Measurements from ENCODE around the gene FAM216A.
"Not testable (repeated sequence)": the region's sequence is repeated elsewhere in the genome, so short reads cannot be mapped to it uniquely, and the experiment has no call there.

The FAM216A gene

DNA sequence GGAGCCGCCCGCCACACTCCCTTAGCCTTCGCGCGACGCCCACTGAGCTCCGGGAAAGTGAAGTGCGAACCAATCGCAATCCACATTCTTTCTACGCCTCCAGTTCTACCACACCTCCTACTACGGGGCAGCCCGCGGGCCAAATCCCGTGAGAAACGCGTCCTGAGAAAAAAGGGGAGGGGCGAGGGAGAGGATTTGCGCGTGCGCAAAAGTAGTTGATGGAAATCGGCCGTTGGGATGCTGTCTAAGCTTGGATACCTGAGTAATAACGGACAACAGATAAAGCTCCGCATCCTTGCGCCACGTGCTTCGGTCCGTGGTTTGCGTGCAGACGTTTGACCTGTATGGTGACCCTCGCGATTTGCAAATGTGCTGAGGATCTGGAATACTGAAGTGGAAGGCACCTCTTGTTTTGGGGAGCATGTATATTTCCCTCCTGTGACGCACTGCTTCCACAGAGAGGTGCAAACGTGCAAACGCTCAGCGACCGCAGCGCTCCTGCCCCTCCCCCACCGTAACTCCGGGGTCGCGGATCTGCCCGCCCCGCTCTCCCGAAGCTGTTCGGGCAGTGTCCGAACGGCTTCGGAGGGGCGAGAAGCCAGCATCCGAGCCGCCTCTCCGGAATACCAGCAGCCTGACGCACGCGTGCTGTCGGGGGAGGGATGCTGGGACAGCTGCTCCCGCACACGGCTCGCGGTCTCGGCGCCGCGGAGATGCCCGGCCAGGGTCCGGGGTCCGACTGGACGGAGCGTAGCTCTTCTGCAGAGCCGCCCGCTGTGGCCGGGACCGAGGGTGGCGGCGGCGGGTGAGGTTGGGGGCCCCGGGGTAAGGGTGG, at the start of gene FAM216A, which contains the start of gene GPN3:
Gene FAM216A, plus strand, starts transcription at position 632 of the 835 bp plus-strand sequence. Its CDS starts 31 bp downstream, at position 663.
Gene GPN3, minus strand, starts transcription at position 44 of the 835 bp plus-strand sequence. CDS start 54 bp downstream, outside the sequence.
- peak; percentile 83 for FAIRE-seq

DNA sequence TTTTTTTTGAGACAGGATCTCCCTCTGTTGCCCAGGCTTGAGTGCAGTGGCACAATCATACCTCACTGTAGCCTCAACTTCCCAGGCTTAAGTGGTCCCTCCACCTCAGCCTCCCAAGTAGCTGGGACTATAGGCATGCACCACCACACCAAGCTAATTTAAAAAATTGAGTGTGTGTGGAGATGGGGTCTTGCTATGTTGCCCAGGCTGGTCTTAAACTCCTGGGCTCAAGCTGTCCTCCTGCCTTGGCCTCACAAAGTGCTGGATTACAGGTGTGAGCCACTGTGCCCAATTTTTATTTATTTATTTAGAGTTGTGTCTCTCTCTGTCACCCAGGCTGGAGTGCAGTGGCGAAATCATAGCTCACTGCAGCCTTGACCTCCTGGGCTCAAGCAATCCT, 48.0 kb upstream of the FAM216A start:
- not testable (repeated sequence) for FAIRE-seq

DNA sequence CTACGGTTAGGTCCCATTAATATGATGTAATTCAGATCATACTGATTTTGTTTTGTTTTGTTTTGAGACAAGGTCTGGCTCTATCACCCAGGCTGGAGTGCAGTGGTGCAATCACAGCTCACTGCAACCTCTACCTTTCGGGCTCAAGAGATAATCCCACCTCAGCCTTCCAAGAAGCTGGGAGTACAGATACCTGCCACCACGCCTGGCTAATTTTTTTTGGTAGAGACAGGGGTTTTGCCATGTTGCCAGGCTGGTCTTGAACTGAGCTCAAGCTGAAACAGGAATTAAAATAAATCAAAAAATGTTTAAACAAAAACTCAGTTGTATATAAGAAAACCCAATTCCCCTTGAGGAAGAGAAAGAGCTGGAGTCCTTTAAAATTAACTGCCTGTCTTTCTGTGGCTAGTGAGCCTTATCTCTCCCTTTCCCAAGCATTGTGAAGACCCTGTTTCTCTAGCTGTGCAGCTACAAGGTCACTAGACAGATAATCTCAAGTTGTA, 47.4 kb upstream of the FAM216A start:
- FAIRE-seq, result no peak

GRCh38 chr12:110421701-110422100, 46.9 kb upstream of the FAM216A start:
- FAIRE-seq, result no peak

DNA sequence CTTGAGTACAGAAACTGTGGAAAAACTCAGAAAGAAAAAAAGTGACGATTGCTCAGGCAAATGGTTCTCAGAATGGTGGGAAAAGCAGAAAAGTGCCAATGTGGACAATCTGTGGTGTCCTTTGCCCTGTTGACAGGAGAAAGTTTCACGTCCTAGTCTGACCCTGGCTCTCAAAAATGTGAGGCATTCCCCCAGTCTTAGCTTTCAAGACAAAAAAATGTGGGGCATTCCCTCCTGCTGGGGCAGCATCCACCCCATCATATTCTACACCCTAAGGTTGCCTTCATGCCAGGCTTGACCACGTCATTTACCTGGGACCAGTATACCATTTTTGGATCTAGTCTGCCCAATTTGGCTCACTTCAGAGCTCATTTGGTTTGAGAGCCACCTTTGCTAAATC, 44.4 kb upstream of the FAM216A start:
- no peak for FAIRE-seq

DNA sequence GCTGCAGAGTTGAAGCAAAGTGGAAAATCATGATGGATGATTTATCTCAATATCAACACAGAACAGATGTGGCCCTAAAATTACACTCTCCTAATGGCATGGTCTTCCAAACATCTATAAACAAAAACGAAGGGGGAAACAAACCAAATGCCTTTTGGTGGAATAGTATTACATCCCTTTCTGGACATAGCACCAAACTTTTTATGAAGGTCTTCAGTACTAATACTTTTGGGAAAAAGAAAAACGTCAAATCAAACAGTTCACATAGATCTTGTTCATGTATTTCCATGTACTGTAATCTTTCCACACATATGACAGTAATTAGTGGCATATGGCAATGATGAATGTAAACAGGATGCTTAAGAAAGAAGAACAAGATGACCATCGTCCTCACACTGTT, 42.2 kb upstream of the FAM216A start:
- no peak for FAIRE-seq

DNA sequence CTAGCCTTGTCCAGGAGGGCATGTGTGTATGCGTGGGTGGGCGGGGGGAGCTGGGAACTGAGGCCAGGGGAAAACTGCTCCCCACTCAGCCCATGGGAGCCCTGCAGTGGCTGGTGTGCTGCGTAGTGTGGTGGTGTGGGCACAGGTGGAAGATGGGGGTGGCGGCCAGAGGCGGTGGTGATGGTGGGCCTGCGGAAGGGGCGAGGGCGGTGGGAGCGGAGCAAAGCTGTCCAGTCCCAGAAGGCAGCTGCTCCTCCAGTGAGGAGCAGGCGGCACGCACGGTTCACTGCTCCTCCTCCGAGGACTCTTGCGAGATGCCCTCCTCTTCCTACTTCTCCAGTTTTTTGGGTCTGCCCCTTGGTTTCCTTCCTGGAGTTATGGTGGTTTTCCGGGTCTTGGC, 39.0 kb upstream of the FAM216A start:
- not testable (repeated sequence) for FAIRE-seq

DNA sequence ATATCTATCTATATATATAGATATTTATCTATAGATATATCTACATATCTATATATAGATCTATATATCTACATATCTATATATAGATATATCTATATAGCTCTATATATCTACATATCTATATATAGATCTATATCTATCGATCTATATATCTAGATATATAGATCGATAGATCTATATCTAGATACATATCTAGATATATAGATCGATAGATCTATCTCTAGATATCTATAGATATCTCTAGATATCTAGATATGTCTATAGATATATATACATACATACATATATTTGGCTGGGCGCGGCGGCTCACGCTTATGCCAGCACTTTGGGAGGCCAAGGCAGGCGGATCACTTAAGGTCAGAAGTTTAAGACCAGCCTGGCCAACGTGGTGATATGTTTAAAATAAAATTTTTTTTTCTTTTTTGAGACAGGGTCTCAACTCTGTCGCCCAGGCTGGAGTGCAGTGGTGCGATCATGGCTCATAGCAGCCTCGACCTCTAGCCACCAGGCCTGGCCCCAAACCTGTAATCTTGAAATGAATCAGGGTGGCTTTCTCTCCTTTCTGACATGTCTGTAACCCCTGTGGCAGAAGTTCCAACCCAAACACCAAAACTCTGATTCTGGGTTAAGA, 36.6 kb upstream of the FAM216A start:
- FAIRE-seq, result peak; percentile 39

DNA sequence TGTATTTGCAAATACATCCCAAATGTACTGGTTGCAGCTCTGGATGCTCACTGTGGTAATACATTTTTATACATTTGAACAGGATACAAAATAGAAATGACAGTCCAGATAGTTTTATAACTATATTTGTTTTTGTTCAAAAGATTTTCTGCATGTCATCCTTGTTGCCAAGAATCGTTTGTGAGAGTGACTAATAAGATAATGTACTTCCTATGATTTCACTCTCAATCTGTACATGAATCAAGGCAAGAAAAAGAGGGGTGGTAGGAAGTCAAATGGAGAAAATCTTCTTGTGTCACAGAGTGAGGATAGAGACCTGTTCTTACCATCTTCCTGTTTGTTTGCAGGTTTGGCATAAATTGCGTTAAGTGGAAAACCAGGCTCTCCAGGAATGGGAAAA, 32.4 kb upstream of the FAM216A start:
- FAIRE-seq, result no peak

GRCh38 chr12:110444455-110444854, 24.2 kb upstream of the FAM216A start:
- no peak for FAIRE-seq

DNA sequence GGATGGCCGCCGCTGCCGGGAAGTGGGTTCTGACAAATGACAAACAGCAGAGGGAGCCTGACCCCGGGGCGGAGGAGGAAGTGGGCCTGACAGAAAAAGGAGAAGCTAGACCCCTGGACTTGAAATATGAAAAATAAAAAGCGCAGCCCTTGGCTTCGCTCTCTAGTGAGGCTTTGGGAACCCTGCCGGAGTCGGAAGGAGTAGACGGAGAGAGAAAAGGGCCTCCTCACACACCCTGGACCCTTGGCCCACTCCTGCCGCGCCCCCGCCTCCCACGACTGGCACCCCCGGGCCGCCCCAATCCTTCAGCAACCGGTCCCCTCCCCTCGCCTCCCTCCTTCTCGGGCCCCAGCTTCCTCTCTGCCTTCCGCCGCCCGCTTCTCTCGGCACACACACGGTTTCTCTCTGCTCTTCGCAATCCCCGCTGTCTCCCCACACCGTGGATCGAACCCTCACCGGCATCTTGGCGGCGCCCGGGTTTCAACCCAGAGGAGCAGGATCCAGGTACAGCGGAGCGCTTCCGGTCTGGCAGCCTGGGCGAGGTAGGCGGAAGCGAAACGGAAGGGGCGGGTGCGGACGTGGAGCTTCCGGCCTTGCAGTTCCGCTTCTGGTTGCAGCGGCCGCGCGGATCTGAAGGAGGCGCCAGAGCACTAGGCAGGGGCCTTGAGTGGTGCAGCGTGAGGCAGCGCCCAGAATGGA, 18.7 kb upstream of the FAM216A start, which contains the start of gene ARPC3:
Gene ARPC3, minus strand, starts transcription at position 539 of the 699 bp plus-strand sequence. Its CDS starts 77 bp downstream, at position 462.
- no peak for FAIRE-seq

GRCh38 chr12:110451263-110451662, 17.4 kb upstream of the FAM216A start:
- no peak for FAIRE-seq

GRCh38 chr12:110453569-110454296, 14.9 kb upstream of the FAM216A start:
- no peak for FAIRE-seq

GRCh38 chr12:110458756-110459155, 9.9 kb upstream of the FAM216A start:
- no peak for FAIRE-seq

GRCh38 chr12:110461189-110461588, 7.5 kb upstream of the FAM216A start:
- not testable (repeated sequence) for FAIRE-seq

DNA sequence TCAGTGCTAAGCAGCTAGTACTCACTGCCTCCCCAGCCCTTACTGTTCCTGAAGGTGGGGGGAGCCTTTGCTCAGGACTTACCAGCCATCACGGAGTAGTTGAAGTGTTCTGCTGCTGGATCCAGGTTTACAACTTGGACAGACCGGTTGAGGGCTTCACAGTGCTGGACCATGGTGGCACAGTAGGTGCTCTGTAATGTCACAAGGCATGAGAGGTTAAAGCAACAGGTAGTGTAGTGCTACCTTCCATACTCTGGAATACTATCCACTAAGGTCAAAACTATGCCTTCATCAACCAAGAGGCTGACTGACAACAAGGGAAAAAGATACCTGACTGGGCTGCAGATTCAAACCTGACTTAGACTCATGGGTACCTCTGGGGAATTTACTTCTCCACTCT, 3.6 kb upstream of the FAM216A start:
- no peak for FAIRE-seq

- not testable (repeated sequence) for FAIRE-seq
Measured at GRCh38 chr12:110465765-110466164, 2.9 kb upstream of the FAM216A start.

DNA sequence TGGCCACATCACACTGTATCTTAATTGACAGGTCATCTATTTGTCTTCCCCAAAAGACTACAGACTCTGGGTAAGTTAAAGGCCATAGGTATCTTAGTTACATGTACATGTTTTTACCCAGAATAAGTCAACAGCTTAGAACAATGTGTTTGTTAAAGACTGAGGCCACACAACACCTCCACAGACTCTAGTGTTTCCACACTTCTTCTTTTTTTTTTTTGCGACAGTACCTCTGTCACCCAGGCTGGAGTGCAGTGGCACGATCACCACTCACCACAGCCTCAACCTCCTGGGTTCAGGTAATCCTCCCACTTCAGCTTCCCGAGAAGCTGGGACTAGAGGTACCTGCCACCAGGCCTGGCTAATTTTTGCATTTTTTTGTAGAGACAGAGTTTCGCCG, 1.9 kb upstream of the FAM216A start:
- no peak for FAIRE-seq

DNA sequence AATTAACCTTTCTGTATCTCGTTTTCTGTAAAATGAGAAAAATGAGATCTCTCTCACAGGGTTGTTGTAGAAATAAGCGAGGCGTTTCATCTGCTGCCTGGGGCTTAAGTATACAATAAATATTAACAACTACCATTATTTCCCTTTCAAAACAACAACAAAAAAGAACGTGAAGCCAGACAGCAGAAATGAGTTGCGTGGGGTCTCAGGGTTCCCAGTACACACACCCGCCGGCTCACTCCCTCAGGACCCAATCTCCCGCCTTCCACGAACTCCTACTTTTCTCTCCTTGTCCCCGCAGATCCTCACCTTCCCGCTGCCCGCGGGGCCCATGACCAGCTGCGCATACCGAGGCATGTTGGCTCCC, 815 bp upstream of the FAM216A start:
- no peak for FAIRE-seq

DNA sequence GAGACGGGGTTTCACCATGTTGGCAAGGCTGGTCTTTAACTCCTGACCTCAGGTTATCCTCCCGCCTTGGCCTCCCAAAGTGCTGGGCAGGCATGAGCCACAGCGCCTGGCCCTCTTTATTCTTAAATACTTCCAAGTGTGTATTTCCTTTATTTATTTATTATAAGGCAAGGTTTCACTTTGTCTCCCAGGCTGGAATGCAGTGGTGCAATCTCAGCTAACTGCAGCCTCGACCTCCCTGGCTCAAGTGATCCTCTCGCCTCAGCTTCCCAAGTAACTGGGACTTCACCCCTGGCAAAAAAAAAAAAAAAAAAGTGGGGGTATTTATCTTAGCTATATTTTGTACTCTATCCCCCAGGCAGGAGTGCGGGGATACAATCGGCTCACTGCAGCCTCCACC, 6.8 kb downstream of the FAM216A start:
- no peak for FAIRE-seq

- FAIRE-seq, result no peak
Measured at GRCh38 chr12:110498984-110499706, 30.5 kb downstream of the FAM216A start.

- no peak for FAIRE-seq
Measured at GRCh38 chr12:110501399-110501751, 32.7 kb downstream of the FAM216A start.

Data from TTC549 (cell line).